NCI-H2227 treated with DMSO at 0.1 percent for 48 hours (cell line): ENCODE data around the gene FRY.
A peak's percentile ranks its signal among the peaks of the same experiment; 100 is the strongest.
"Not testable (repeated sequence)": the region's sequence is repeated elsewhere in the genome, so short reads cannot be mapped to it uniquely, and the experiment has no call there.

Source experiments
- DNase-seq: peaks from one replicate; lab custom pipeline; 2025; lab: John Stamatoyannopoulos, UW

The FRY gene

GRCh38 chr13:32031025-32031814 is at the start of gene FRY:
FRY (plus strand) TSS chr13:32031774; CDS start chr13:32031796, 22 bp downstream.
- peak; percentile 60 for DNase-seq

GRCh38 chr13:31982124-31982523 is 49.5 kb upstream of the FRY start:
- DNase-seq: no peak

GRCh38 chr13:31982540-31982939 is 49.0 kb upstream of the FRY start:
- DNase-seq: no peak

GRCh38 chr13:31983696-31984095 is 47.9 kb upstream of the FRY start:
- not testable (repeated sequence) for DNase-seq

- not testable (repeated sequence) for DNase-seq
Observed at GRCh38 chr13:31984388-31984787, 47.2 kb upstream of the FRY start.

GRCh38 chr13:31986676-31987470 is 44.7 kb upstream of the FRY start:
- DNase-seq: no peak

- DNase-seq: no peak
Observed at GRCh38 chr13:31987535-31988170, 43.9 kb upstream of the FRY start.

GRCh38 chr13:31994367-31994766 is 37.2 kb upstream of the FRY start:
- not testable (repeated sequence) for DNase-seq

- no peak for DNase-seq
Observed at GRCh38 chr13:31996601-31997000, 35.0 kb upstream of the FRY start.

GRCh38 chr13:31997641-31998040 is 33.9 kb upstream of the FRY start:
- DNase-seq: no peak

GRCh38 chr13:31998131-31998530 is 33.4 kb upstream of the FRY start:
- DNase-seq: no peak

GRCh38 chr13:32000754-32001153 is 30.8 kb upstream of the FRY start:
- not testable (repeated sequence) for DNase-seq

GRCh38 chr13:32001154-32001768 is 30.3 kb upstream of the FRY start:
- no peak for DNase-seq

GRCh38 chr13:32001769-32002168 is 29.8 kb upstream of the FRY start:
- no peak for DNase-seq

- DNase-seq: no peak
Observed at GRCh38 chr13:32002873-32003272, 28.7 kb upstream of the FRY start.

- DNase-seq: peak; percentile 2
Observed at GRCh38 chr13:32007494-32007893, 24.1 kb upstream of the FRY start.

GRCh38 chr13:32008518-32009175 is 22.9 kb upstream of the FRY start:
- DNase-seq: peak; percentile 24

- no peak for DNase-seq
Observed at GRCh38 chr13:32009362-32009761, 22.2 kb upstream of the FRY start.

GRCh38 chr13:32010136-32010535 is 21.4 kb upstream of the FRY start:
- no peak for DNase-seq

GRCh38 chr13:32011971-32012370 is 19.6 kb upstream of the FRY start:
- no peak for DNase-seq

GRCh38 chr13:32013181-32013580 is 18.4 kb upstream of the FRY start:
- DNase-seq: no peak

- DNase-seq: no peak
Observed at GRCh38 chr13:32016119-32016518, 15.5 kb upstream of the FRY start.
